ENCODE data around the gene NUBP2.

The NUBP2 gene

GRCh38 chr16:1808691-1809090 is 25.9 kb downstream of the NUBP2 start:
- H3K27ac ChIP-seq = no peak overlapping the region
- TF ChIP-seq ZFX (IDR thresholded peaks at IDR 0.05; ENCODE audit: borderline replicate concordance) = no peak
- TF ChIP-seq CTCF (IDR thresholded peaks at IDR 0.05) = no peak

- no peak for TF ChIP-seq ZFX (IDR thresholded peaks at IDR 0.05; ENCODE audit: borderline replicate concordance)
- peak; percentile 33 for TF ChIP-seq CTCF (IDR thresholded peaks at IDR 0.05)
- no peak overlapping the region for H3K27ac ChIP-seq
These were observed 26.6 kb downstream of the NUBP2 start for GRCh38 chr16:1809281-1809801.

GRCh38 chr16:1810106-1810505 is 27.3 kb downstream of the NUBP2 start:
- H3K27ac ChIP-seq = no peak overlapping the region
- TF ChIP-seq CTCF (IDR thresholded peaks at IDR 0.05) (no peak), ZFX (IDR thresholded peaks at IDR 0.05; ENCODE audit: borderline replicate concordance) (no peak)

- no peak overlapping the region for H3K27ac ChIP-seq
- TF ChIP-seq ZFX (IDR thresholded peaks at IDR 0.05; ENCODE audit: borderline replicate concordance) (no peak), CTCF (IDR thresholded peaks at IDR 0.05) (no peak)
These were observed 27.8 kb downstream of the NUBP2 start for GRCh38 chr16:1810536-1810935.

- TF ChIP-seq CTCF (IDR thresholded peaks at IDR 0.05) = peak; percentile 53
- no peak for TF ChIP-seq ZFX (IDR thresholded peaks at IDR 0.05; ENCODE audit: borderline replicate concordance)
- no peak overlapping the region for H3K27ac ChIP-seq
These were observed 30.0 kb downstream of the NUBP2 start for GRCh38 chr16:1812732-1813163.

GRCh38 chr16:1815461-1815860 is 32.7 kb downstream of the NUBP2 start:
- TF ChIP-seq ZFX (IDR thresholded peaks at IDR 0.05; ENCODE audit: borderline replicate concordance) = no peak
- TF ChIP-seq CTCF (IDR thresholded peaks at IDR 0.05) = no peak
- H3K27ac ChIP-seq = no peak overlapping the region

GRCh38 chr16:1816396-1817275 is 33.9 kb downstream of the NUBP2 start:
- no peak overlapping the region for H3K27ac ChIP-seq
- TF ChIP-seq CTCF (IDR thresholded peaks at IDR 0.05) = no peak
- no peak for TF ChIP-seq ZFX (IDR thresholded peaks at IDR 0.05; ENCODE audit: borderline replicate concordance)

Measured in 22Rv1 (cell line).